GM19193 (cell line): ENCODE data around the gene C4orf50.

ENCODE experiments used
- POLR2A ChIP-seq: IDR thresholded peaks from 4 replicates; pipeline ENCODE4 v1.6.1; 2011; ENCODE audit not compliant: insufficient read depth, insufficient read length; ENCODE audit errors: extremely low read depth

Gene C4orf50

GRCh38 chr4:5958199-5958735, 60.0 kb downstream of the C4orf50 start:
- no peak for TF ChIP-seq POLR2A

DNA sequence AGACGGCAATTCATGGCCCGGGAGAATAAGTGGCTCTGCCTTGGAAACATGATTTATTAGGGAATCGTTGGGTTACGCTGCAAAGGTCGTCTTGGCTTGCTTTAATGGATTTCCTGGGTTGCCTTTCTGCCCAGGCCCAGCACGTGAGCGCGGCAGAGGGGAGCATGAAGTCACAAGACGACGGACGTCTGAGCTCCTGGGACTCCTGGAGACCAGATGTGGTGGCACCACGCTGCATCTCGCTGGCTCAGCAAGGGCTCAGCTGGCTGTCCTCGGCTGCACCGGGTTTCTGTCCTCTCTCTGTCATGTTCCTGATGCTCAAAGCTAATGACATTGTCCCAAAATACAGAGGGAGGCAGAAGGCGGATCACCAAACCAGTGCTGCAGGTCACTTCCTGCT, 61.2 kb downstream of the C4orf50 start:
- no peak for TF ChIP-seq POLR2A

GRCh38 chr4:5956285-5957021, 61.8 kb downstream of the C4orf50 start:
- no peak for TF ChIP-seq POLR2A

GRCh38 chr4:5955856-5956255, 62.4 kb downstream of the C4orf50 start:
- TF ChIP-seq POLR2A, result no peak

DNA sequence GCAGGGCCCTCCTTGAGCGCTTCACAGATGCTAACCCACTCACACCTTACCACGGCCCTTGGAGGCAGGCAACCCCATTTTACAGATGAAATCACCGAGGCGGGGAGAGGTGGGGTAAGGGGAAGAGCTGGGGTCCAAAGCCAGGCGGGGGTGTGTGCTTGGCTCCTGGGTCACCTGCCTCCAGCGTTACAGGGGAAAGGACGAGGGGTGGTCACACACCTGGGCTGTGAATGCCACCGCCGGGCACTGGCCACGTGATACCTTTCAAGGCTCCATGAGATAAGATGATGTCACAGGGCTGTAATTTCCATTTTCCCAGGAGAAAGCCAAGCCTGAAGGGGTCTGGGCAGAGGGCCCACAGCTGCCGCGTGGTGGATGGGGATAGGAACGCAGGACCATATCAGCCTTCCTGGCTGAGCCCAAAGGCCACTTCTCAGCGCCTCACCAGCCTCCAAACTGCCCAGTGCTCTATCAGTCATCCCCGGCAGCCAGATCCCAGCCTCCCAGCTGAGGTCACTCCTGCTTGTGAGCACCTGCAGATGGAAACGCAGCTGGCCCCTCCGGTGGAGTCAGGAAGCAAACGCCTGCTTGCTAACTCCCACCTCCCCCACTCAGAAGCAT, 62.9 kb downstream of the C4orf50 start:
- no peak for TF ChIP-seq POLR2A

GRCh38 chr4:5954056-5954760, 64.0 kb downstream of the C4orf50 start:
- TF ChIP-seq POLR2A, result no peak

GRCh38 chr4:5952975-5953951, 65.0 kb downstream of the C4orf50 start:
- TF ChIP-seq POLR2A, result no peak

DNA sequence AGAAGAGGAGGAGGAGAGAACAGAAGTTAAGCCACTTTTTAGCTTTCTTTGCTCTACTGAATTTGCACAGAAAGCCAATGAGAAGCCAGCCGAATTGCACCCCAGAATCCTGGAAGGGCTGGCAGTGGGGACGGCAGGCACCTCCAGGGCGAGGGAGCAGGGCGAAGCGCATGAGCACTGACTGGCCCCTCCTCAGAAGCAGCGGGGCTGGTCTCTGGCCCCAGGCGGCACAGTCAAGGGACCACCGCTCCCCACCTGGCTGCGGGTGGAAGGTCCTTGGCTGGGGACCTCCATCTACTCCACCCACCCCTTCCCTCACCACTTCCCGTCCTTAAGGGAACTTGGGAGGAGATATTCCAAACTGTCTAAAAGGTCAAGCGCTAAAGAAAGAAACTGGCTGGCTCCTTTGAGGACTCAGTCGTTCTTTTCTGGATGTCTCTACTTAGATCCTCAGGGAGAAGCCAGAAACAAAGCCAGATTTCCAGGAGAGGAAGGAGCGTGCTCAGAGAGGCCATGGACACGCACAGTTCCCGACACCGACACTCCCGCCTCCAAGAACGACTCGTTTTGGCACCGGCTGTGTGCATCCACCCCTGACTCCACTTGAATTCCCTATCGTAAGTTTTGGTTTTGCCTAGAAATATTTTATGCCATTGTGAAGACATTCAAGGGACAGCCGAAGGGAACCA, 65.8 kb downstream of the C4orf50 start:
- TF ChIP-seq POLR2A, result no peak

GRCh38 chr4:5945936-5946335, 72.3 kb downstream of the C4orf50 start:
- TF ChIP-seq POLR2A, result no peak

GRCh38 chr4:5945171-5945570, 73.1 kb downstream of the C4orf50 start:
- TF ChIP-seq POLR2A, result no peak

DNA sequence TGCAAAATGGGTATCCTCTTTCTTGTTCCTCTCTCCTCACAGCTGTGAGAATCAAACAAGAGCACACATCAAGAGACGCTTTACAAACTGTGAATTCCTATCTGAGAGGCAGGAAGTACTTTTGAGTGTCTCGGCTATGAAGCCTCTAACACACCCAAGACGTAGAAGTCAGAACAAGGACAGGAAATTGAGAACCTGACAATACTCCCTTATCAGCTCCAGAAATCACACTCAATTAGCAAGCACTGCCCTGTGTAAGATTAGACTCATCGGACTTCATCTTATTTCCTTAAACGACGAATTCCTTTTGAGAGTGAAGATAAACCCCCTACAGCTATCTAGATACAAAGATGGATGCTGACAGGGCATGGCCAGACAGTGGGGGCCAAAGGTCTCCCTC, 74.7 kb downstream of the C4orf50 start:
- TF ChIP-seq POLR2A, result no peak

DNA sequence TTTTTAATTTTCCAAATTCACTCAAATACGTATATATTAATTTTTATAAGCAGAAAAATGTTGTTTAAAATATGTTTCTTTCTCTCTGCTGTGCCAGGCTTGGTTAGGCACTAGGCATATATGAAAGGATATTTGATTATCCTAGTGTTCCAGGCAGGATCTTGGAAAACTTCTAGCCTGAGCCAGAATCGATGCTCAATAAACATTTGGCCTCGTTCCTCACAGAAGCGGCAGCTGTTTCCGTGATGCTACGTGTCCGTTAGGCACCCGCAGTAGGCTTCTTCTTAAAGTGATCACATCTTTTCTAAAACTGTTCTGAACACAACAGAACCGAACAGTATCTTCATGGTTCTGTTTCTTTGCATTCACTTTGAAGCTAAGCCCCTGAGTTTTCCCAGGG, 75.3 kb downstream of the C4orf50 start:
- no peak for TF ChIP-seq POLR2A

DNA sequence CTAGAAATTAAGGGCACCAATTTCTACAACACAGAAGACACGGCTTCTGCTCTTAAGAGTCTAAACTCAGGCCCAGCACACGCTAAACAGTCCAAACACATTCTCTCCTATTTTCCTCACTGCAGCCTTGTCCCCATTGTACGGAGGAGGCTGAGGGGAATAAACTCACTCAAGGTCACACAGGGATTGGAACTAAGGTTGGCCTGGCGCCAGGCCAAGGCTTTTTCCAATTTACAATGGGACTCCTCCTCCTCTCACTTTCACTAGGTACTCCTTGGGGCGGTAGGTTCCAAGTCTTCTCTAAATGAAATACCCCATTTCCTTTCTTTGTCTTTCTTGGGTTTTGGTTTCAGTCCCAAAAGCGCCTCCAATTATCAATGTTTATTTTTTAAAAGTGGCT, 76.6 kb downstream of the C4orf50 start:
- TF ChIP-seq POLR2A, result no peak
